K562 (cell line): ENCODE results near the gene AFF3. TPM values are rescaled to one million over a fixed set of nuclear protein-coding genes. Genes with fewer than 3 reads are reported as not detected.
A peak's percentile ranks its signal among the peaks of the same experiment; 100 is the strongest.

Source experiments
- ATAC-seq: fragments of 200-7000 bp; cut with Tn5 transposase; 3 replicates; pipeline ENCODE4 v1.9.1; 2020; ENCODE audit warnings: moderate library complexity
- BruUV-seq: library from RNA; stranded (reverse); fragments of 400-500 nt; replicated peaks from 2 replicates; lab custom pipeline; 2021; lab: Mats Ljungman, UMichigan
- CTCF ChIA-PET: fragments of 300-600 bp; formaldehyde crosslinking; extraction: SDS; loops from one replicate; lab custom pipeline; 2021; ENCODE audit warnings: low intra/inter-chr PET ratio; lab: Yijun Ruan, JAX
- POLR2A ChIA-PET: fragments of 300-600, 350-650 bp; sonication (Branson Sonifier 250); formaldehyde crosslinking; extraction: SDS; loops from one replicate; lab custom pipeline; 2021; ENCODE audit warnings: antibody characterized with exemption, inconsistent platforms; lab: Yijun Ruan, JAX
- DNase-seq, 4 experiments: peaks; one replicate each; pipeline versions ENCODE4 v3.0.0 to v3.0.0-alpha.2; 2011 to 2018; ENCODE audit warnings: low spot score in 3 of 4, mixed read lengths in 3 of 4; ENCODE audit errors: extremely low read depth in 1 of 4
- FAIRE-seq: peaks from 2 replicates; lab custom pipeline; 2011; peaks lifted over from hg19 to GRCh38; lab: Jason Lieb, UNC
- H2AFZ ChIP-seq: 2 replicates; pipeline ENCODE4 v1.6.0; 2011; ENCODE audit warnings: low read depth, low read length, control low read depth, inconsistent platforms
- H3K27ac ChIP-seq: fragments of 200-600 bp; 3 replicates; pipeline ENCODE4 v1.8.0; 2011; ENCODE audit warnings: low read depth, mild to moderate bottlenecking, control low read depth, inconsistent platforms, low read length, moderate library complexity, mixed read lengths; ENCODE audit errors: extremely low read depth
- H3K27me3 ChIP-seq, 2 experiments: fragments of 300-600 bp in 1 of 2; 2 replicates in 1 of 2; 3 replicates in 1 of 2; pipeline versions ENCODE4 v1.6.0 to v1.8.0; 2011; ENCODE audit warnings: inconsistent platforms in 2 of 2, low read length in 2 of 2, mild to moderate bottlenecking in 1 of 2, mixed read lengths in 1 of 2, moderate library complexity in 1 of 2; ENCODE audit not compliant: control insufficient read depth in 2 of 2, insufficient read depth in 2 of 2
- H3K36me3 ChIP-seq: fragments of 300-600 bp; 3 replicates; pipeline ENCODE4 v1.8.0; 2011; ENCODE audit warnings: mild to moderate bottlenecking, low read length, inconsistent platforms; ENCODE audit not compliant: control insufficient read depth, insufficient read depth
- H3K4me1 ChIP-seq, 2 experiments: fragments of 200-600 bp in 1 of 2; replicated peaks in 1 of 2; 2 replicates in 1 of 2; 3 replicates in 1 of 2; pipeline versions ENCODE4 v1.5.1 to v1.8.0; 2011; ENCODE audit warnings: inconsistent platforms in 2 of 2, low read length in 2 of 2, mild to moderate bottlenecking in 1 of 2, mixed read lengths in 1 of 2, moderate library complexity in 1 of 2; ENCODE audit not compliant: control insufficient read depth in 2 of 2, insufficient read depth in 2 of 2
- H3K4me2 ChIP-seq: 2 replicates; pipeline ENCODE4 v1.6.1; 2011; ENCODE audit warnings: low read length, control low read depth, inconsistent platforms, mixed read lengths; ENCODE audit not compliant: insufficient read depth
- H3K4me3 ChIP-seq: fragments of 200-600 bp; sonication (generic), shearing (Covaris generic); 2 replicates; pipeline ENCODE4 v1.5.1; 2016; ENCODE audit warnings: control low read depth, inconsistent platforms
- H3K79me2 ChIP-seq: fragments of 200-600 bp; 3 replicates; pipeline ENCODE4 v1.8.0; 2011; ENCODE audit warnings: low read length, inconsistent platforms; ENCODE audit not compliant: control insufficient read depth, insufficient read depth
- H3K9ac ChIP-seq, 2 experiments: 2 replicates each; pipeline versions ENCODE4 v1.6.0 to v1.6.1; 2011; ENCODE audit warnings: low read depth in 2 of 2, low read length in 2 of 2, control low read depth in 1 of 2, inconsistent platforms in 1 of 2, mild to moderate bottlenecking in 1 of 2, mixed read lengths in 1 of 2; ENCODE audit not compliant: insufficient read depth in 1 of 2
- H3K9me1 ChIP-seq: one replicate; pipeline ENCODE4 v1.6.0; 2011; ENCODE audit warnings: inconsistent platforms, mild to moderate bottlenecking, low read length, moderate library complexity; ENCODE audit not compliant: control insufficient read depth, insufficient read depth
- H3K9me3 ChIP-seq: replicated peaks from 2 replicates; pipeline ENCODE4 v1.5.1; 2011; ENCODE audit warnings: low read depth, low read length, inconsistent platforms; ENCODE audit not compliant: control insufficient read depth, insufficient read depth
- H4K20me1 ChIP-seq: replicated peaks from 2 replicates; pipeline ENCODE4 v1.6.1; 2011; ENCODE audit warnings: low read length, inconsistent platforms, mixed read lengths; ENCODE audit not compliant: control insufficient read depth, insufficient read depth
- ATF6 ChIP-seq: sonication (generic); formaldehyde crosslinking; IDR thresholded peaks from 2 replicates; pipeline ENCODE4 v1.4.0; 2020; ENCODE audit warnings: mild to moderate bottlenecking, missing genetic modification reagents
- FIP1L1 ChIP-seq: fragments of 200-400 bp; formaldehyde crosslinking; IDR thresholded peaks from 2 replicates; pipeline ENCODE4 v1.6.1; 2018; ENCODE audit warnings: mild to moderate bottlenecking, low read depth, low read length; ENCODE audit not compliant: poor library complexity, severe bottlenecking
- HOXB6 ChIP-seq: fragments of 250-450 bp; sonication (Bioruptor Pico); IDR thresholded peaks from 2 replicates; pipeline ENCODE4 v1.5.1; 2022; ENCODE audit warnings: mild to moderate bottlenecking, borderline replicate concordance
- KDM5B ChIP-seq: fragments of 200-600 bp; sonication (generic); IDR thresholded peaks from 2 replicates; pipeline ENCODE4 v1.6.1; 2012; ENCODE audit warnings: low read depth, mild to moderate bottlenecking, moderate library complexity, low read length, control low read depth, inconsistent platforms; ENCODE audit not compliant: insufficient replicate concordance
- MBD2 ChIP-seq: sonication (generic); IDR thresholded peaks from 2 replicates; pipeline ENCODE4 v1.6.1; 2016; ENCODE audit warnings: low read depth, borderline replicate concordance
- RAD51 ChIP-seq: fragments of 450-650 bp; IDR thresholded peaks from 2 replicates; pipeline ENCODE4 v1.7.1; 2016; ENCODE audit warnings: low read depth, mild to moderate bottlenecking, borderline replicate concordance
- TFE3 ChIP-seq: fragments of 450-650 bp; formaldehyde crosslinking; IDR thresholded peaks from 2 replicates; pipeline ENCODE4 v1.4.0; 2020; ENCODE audit warnings: mild to moderate bottlenecking, mixed read lengths
- ZNF764 ChIP-seq: fragments of 250-450 bp; sonication (Bioruptor Pico); IDR thresholded peaks from 2 replicates; pipeline ENCODE4 v1.4.0; 2020; ENCODE audit warnings: low read depth, mild to moderate bottlenecking, moderate library complexity
- ZNF778 ChIP-seq: fragments of 450-650 bp; formaldehyde crosslinking; IDR thresholded peaks from 2 replicates; pipeline ENCODE4 v1.4.0; 2020; ENCODE audit warnings: mild to moderate bottlenecking, moderate library complexity
- WGBS: fragments of 100-300 bp; shearing (Covaris generic); methylation state at CpG from one replicate; pipeline ENCODE4 v1.1.6; 2016; ENCODE audit warnings: low coverage, mixed read lengths; ENCODE audit not compliant: insufficient coverage; ENCODE audit errors: missing lambda C conversion rate; 5-methylcytosine and 5-hydroxymethylcytosine counted together
- in situ Hi-C: fragments of 300-500 bp; cut with MboI; formaldehyde crosslinking; loops from 4 replicates; pipeline ENCODE4 v1.15.0; 2018; ENCODE audit warnings: inconsistent platforms, mixed read lengths
- intact Hi-C: fragments of 100-400 bp; cut with micrococcal nuclease; formaldehyde crosslinking; loops from 2 replicates; pipeline ENCODE4 v1.14.2; 2022
- polyA plus RNA-seq, 8 experiments: library from polyadenylated mRNA; depleted of rRNA in 4 of 8; stranded (reverse) in 5 of 8; unstranded in 3 of 8; fragments of >200 nt; fragmentation: Nextera tagmentation in 2 of 8; fragmentation: Illumina TruSeq in 1 of 8; extraction: Ambion mirVana in 2 of 8; extraction: Trizol in 1 of 8; gene quantifications; 2 replicates each; pipeline versions ENCODE4 v1.2.1 to v1.2.3, GENCODE V29; 2011 to 2014; ENCODE audit warnings: inconsistent platforms in 1 of 8, missing spikeins in 1 of 8
- total RNA-seq, 7 experiments: library from RNA; depleted of rRNA in 6 of 7; stranded (reverse); fragments of >200 nt in 6 of 7; fragmentation: Illumina TruSeq in 2 of 7; extraction: Trizol in 2 of 7; gene quantifications; 2 replicates each; pipeline versions ENCODE4 v1.2.1 to v1.2.3, GENCODE V29; 2011 to 2021; ENCODE audit warnings: low replicate concordance in 1 of 7

AFF3 gene
- total and polyA plus RNA-seq, 9 of the 15 experiments (the other 6 are each of a cell fraction or from before 2014, with no cell fraction given) = 0.02 to 0.11 TPM; not detected in 7

GRCh38 chr2:99711144-99711543, 431.2 kb downstream of the AFF3 start (continued):
- TF ChIP-seq FIP1L1 (no peak), ZNF778 (CRISPR knock-in tag) (no peak), MBD2 (no peak)

GRCh38 chr2:99710721-99711120, 431.7 kb downstream of the AFF3 start:
- Histone ChIP-seq H3K9me1 (no peaks in the 10 kb centered on the region), H3K9ac (peak overlapping the region in 1 of 2 experiments; percentile 47; a peak in 1 of 4 replicates), H3K27ac (no peak overlapping the region), H3K27me3 (peaks cover 10 to 11% of the 10 kb centered on the region in 2 experiments; a peak in 3 of 5 replicates), H3K36me3 (no peaks in the 10 kb centered on the region), H3K9me3 (no peaks in the 10 kb centered on the region), H3K4me2 (no peak overlapping the region), H3K4me3 (no peak overlapping the region), H3K4me1 (no peaks in the 10 kb centered on the region), H2AFZ (no peak overlapping the region), H3K79me2 (no peaks in the 10 kb centered on the region), H4K20me1 (no peaks in the 10 kb centered on the region; the same call in 1 of the 2 replicates)
- BruUV-seq = no TSS peak
- DNase-seq = no peak
- 6% methylated on average over 6 of the region's 6 CpGs for WGBS
- no peak for TF ChIP-seq ZNF764
- ATAC-seq = no peak
- ChIA-PET CTCF (no interaction called here), POLR2A (no interaction called here)
- in situ Hi-C loops (loop anchor here (25.0 kb wide), 1 partner anchor 527 kb away; no protein-coding TSS in a partner anchor), intact Hi-C loops (no loop called here)
- FAIRE-seq = no peak

- POLR2A ChIA-PET = no interaction called here
- H3K4me2 ChIP-seq = no peak overlapping the region
- ATAC-seq = no peak
- WGBS = 0% methylated on average over 2 of the region's 2 CpGs
- H3K27me3 ChIP-seq = peaks cover 10 to 11% of the 10 kb centered on the region in 2 experiments; a peak in 3 of 5 replicates
- H3K9ac ChIP-seq = no peak overlapping the region
- intact Hi-C loops = no loop called here
- DNase-seq = no peak
- H3K4me3 ChIP-seq = no peak overlapping the region
- no peaks in the 10 kb centered on the region for H3K79me2 ChIP-seq
- no TSS peak for BruUV-seq
- H3K9me1 ChIP-seq = no peaks in the 10 kb centered on the region
- no peaks in the 10 kb centered on the region for H4K20me1 ChIP-seq
- FAIRE-seq = no peak
- CTCF ChIA-PET = no interaction called here
- H3K27ac ChIP-seq = no peak overlapping the region
- no peaks in the 10 kb centered on the region for H3K36me3 ChIP-seq
- no peaks in the 10 kb centered on the region for H3K4me1 ChIP-seq
- no peaks in the 10 kb centered on the region for H3K9me3 ChIP-seq
- in situ Hi-C loops = loop anchor here (25.0 kb wide), 1 partner anchor 528 kb away; no protein-coding TSS in a partner anchor
- no peak overlapping the region for H2AFZ ChIP-seq
- TF ChIP-seq ATF6 (no peak), HOXB6 (CRISPR knock-in tag) (no peak), RAD51 (peak; percentile 45; the same call in 1 of the 2 replicates), KDM5B (no peak), TFE3 (CRISPR knock-in tag) (peak; percentile 88)
These were observed 433.2 kb downstream of the AFF3 start for GRCh38 chr2:99709229-99709628.
